Left forelimb (tissue), 1 donor: ENCODE data around the gene TRIM29.
A peak's percentile ranks its signal among the peaks of the same experiment; 100 is the strongest.
"Not testable (repeated sequence)": the region's sequence is repeated elsewhere in the genome, so short reads cannot be mapped to it uniquely, and the experiment has no call there.

Source experiments
- DNase-seq: peaks from one replicate; pipeline ENCODE4 v3.0.0-alpha.2; 2018; ENCODE audit warnings: low spot score

The TRIM29 gene

DNA sequence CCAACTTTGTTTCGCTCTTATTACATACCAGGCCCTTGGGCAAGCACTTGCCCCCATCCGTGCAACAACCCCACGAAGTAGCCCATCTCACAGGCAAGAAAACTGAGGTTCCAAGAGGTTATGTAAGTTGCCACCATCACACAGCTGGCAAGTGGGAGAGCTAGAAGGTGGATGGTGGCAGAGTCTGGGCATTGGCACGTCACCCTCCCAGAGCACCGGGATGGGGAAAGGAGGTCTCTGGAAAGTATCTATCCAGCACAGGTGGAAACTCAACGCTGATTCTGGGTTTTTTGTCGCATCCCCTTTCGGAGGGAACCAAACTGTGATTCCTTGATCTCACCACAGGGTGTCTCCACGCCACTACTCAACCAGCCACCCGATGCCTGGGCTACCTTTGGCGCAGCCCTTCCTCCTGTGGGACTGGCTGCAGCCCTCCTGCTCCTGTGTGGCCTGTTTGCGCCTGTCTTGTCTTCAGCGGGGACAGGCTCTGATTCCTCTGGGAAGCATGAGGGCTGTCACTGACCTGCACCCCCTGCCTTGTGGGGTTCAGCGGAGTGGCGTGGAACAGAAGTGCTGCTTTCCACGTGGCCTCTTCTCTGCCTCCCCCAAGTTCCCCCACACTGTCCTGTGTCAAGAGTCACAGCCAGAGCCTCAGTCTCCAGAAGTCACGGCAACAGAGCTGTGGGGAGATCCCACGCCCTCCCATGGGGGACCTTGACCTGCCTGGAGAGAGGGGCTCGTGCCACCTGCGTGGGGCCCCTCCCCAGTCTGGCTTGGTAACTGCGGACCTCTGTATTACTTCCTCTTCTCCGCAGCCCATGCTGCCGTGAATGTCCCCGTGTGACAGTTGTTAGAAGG is 34.4 kb upstream of the TRIM29 start:
- DNase-seq: peak; percentile 85

DNA sequence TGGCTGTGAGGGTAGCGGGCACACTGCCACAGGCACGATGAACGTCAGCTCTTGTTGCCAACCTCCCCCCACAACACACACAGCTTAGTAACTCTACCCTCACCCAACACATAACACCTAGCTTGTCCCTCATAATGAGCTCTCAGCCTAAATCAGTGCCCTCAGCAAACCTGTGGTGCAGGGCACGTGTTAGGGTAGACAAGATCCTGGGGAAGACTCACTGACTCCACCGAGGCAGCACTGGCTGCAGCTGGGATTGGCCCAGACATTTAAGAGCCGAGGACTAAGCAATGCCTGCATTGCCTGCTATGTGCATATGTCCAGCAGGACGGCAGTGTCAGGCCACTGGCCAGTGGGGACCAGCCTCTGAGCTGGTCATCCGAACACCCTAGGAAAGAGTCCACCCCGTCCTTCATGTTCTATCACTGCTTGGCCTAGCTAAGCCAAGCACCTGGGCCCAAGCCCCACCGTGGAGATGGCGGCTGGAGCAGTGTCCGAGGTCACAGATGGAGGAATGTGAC is 32.9 kb upstream of the TRIM29 start:
- DNase-seq: no peak

DNA sequence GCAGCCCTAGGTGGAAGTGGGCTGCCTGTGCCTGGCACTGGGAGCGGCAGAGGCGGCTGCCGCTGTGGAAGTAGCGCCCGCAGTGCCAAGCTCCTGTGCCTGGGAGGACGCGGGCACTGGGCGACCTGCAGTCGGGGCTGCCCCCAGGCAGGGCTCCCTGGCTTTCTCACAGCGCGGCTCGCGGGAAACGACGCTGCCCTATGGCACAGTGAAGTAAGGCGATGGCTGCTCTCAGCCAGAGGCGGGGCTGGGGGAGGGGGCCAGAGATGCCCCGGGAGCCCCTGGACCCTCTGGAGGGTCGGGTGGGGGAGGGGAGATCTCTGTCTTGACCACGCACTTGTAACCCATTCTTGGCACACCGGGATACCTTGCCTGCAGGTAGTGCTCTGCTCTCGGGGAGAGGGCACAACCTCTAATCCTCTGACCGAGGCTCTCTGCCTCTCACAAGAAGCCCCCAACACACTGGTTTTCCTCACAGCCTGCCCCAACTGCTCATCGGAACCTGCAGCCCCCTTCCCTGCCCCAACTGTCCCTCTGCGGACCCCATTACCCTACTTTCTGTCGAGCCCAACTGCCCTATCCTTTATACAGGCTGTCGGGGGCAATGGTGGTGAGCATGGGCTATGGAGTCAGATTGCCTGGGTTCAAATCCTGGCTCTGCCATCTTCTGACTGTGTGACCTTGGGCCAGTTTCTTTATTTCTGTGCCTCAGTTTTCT is 32.2 kb upstream of the TRIM29 start:
- no peak for DNase-seq

DNA sequence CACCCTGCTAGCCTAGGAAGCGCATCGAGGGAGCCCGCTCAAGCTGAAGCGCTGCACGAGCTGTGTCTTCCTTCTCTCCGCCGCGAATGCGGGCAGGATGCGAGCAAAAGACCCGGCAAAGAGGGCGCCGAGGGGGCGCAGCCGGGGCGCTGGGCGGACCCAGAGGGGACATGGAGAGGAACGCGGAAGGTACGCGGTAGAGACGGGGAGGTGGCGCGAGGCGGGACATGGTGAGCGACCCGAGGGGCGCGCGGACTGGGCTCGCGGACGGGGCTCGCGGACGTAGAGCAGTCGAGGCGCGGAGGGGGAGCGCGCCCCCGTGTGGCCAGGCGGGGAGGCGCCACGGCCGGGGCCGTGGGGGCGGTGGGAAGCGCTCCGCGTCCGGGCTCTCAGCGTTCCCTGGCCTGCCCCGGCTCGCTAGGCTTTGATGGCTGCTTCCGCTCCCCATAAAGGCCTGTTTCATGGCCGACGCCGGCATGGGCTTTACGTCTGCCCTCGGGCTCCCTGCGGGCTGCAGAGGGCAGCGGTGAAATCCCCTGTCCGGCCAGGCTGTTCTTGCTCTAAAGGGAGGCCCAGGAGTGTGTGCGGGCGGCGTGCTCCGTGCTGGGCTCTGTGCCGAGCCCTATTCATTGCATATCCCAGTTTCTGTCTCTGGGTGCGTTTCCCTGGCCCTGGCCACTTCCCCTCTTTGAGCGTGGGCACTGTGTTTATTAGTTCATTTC is 31.2 kb upstream of the TRIM29 start:
- peak; percentile 89 for DNase-seq

DNA sequence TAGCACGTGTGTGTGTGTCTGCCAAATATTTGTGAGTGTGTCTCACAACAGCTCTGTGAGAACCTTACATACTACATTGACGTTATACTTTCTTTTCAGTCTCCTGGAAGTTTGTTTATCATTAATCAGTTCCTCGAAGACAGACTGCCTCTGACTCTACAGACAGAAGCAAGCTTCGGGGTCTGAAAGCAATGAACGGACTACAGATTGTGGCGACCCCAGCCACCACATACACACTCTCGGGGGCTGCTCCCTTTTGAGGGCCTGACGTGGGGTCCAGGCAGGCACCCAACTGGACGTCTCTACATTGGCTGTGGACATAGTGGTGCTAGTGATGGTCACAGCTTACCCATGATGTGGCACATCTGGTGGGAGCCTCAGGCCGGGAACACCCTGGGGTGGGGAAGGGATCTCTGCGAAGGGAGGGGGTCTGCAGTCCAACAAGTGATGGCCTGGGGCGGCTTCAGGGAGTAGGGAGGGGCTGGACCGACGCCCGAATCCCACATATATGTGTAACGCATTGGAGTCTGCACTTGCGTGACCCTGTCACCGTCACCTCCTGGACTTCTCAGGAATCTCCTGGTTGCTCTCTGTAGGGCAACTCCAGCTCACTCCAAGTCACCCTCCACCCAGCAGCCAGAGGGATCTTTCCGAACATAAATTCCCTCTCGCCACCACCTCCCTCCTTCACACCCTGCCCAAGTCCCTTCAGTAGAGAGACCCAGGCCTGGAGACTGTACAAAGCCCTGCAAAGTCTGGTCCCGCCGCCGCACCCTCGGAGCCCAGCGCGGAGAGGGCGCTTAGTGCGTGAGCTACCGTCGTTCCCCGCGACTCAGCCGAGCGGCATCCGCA is 30.4 kb upstream of the TRIM29 start:
- DNase-seq: peak; percentile 52

DNA sequence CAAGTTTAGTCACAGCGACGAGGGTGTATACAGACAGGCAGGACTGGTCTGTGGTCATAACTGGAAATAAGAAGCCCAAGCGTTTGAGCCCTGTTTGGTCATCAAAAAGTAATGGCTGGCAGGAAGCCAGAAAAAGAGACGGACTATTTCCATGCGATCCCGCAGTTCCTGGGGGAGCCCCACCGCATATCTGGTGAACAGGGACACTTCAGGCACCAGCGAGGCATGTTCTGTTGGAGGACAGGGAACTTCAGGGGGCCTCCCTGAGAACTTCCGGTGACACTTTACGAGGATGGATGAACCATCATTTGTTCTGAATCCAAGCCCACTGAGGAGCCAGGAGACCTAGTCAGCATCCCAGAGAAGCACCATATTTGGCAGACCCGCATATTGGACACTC is 29.7 kb upstream of the TRIM29 start:
- no peak for DNase-seq

DNA sequence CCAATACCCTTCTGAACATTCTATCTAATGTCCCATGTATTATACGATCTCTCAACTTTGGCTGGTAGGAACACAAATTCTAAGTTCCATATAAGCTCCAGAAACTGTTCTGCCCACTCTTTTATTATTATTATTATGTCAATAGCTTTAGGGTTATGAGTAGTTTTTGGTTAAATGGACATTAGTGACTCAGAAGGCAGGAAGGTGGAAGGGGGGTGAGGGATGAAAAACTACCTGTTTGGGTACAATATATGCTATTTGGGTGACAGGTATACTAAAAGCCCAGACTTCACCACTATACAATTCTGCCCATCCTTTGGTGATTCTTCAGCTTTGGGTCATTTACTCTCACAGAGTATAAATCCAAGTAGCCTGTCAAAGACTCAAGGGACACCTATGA is 22.5 kb upstream of the TRIM29 start:
- no peak for DNase-seq

DNA sequence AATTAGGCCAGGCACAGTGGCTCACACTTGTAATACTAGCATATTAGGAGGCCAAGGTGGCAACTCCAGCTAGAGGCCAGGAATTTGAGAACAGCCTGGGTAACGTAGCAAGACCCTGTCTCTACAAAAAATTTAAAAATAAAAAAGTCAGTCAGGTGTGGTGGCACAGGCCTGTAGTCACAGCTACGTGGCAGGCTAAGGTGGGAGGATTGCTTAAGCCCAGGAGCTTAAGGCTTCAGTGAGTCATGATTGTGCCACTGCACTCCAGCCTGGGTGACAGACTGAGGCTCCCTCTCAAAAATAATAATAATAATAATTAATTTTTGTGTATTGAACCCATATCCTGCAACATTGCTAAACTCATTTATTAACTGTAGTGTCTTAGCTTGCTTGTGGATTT is 15.3 kb upstream of the TRIM29 start:
- DNase-seq: no peak

DNA sequence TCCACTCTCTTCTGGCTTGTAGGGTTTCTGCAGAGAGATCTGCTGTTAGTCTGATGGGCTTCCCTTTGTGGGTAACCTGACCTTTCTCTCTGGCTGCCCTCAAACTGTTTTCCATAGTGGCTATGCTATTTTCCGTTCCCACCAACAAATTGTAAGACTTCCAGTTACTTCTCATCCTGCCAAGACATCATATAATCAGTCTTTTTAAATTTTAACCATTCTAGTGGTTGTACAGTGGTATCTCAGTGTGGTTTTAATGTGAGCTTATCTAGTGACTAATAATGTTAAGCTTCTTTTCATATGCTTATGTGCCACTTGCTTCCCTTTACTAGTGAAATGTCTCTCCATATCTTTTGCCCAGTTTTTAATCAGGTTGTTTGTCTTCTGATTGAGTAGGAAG is 13.6 kb upstream of the TRIM29 start:
- no peak for DNase-seq

DNA sequence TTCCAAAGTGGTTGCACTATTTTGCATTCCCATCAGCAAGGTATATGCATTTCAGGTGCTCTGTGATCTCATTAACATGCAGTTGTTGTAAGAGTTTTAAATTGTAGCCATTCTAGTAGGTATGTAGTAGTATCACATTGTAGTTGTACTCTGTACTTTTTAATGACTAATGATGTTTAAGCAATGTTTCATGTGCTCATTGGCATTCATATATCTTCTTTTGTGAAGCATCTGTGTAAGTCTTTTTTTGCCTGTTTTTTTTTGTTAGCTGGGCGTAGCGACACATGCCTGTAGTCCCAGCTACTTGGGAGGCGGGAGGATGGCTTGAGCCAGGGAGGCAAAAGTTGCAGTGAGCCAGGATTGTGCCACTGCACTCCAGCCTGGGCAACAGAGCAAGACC is 11.3 kb upstream of the TRIM29 start:
- no peak for DNase-seq

DNA sequence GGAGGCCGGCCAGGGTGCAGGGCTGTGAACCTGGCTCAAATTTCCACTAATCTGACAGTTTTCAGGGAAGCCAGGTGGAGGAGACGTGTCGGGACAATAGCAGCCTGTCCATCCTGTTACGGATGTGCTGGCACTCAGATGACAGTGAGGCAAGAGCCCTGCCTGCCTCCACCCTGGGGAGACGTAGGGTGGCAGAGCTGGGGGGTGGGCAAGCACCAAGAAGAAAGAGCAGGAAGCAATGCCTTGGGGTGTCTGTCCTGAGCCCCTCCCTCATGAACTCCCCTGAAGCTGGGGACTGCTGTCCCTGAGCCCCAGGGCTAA is 10.0 kb upstream of the TRIM29 start:
- no peak for DNase-seq

DNA sequence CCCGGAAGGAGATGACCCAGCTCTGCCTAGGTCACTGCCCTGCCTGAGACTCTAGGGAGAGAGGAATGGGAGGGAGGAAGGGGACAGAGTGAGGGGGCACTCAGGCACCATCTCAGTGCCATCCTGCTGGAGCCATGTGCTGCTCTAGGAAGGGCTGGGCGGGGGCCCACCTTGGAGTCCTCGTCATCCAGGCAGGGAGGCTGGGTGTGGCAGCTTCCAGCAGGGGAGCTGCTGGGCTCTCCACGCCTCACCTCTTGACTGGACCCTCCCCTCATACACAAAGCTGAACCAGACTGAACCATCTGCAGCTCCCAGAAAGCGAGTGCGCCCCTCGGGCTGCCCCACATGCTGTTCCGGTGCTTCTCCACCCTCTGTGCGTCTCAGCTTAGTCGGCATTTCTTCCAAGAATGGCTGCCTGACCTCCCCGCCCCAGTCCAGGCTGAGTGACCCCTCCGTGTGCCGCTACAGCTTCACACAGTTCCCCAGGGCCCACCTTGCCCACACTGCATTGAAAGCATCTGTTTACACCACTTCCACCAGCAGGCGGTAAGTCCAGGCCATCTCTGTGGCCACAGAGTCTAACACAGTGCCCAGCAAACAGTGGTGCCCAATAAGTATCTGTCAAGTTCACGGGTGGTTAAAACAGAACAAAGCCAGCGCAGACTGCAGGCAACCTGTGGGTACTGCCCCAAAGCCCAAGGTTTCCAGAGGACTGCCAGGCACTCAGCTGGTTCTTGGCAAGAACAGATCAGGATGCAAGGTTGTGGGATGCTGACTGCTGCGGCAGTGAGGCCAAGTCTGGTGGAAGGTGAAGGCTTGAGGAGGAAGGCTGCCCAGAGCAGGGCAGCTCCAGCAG is 9.4 kb upstream of the TRIM29 start:
- DNase-seq: peak; percentile 45

DNA sequence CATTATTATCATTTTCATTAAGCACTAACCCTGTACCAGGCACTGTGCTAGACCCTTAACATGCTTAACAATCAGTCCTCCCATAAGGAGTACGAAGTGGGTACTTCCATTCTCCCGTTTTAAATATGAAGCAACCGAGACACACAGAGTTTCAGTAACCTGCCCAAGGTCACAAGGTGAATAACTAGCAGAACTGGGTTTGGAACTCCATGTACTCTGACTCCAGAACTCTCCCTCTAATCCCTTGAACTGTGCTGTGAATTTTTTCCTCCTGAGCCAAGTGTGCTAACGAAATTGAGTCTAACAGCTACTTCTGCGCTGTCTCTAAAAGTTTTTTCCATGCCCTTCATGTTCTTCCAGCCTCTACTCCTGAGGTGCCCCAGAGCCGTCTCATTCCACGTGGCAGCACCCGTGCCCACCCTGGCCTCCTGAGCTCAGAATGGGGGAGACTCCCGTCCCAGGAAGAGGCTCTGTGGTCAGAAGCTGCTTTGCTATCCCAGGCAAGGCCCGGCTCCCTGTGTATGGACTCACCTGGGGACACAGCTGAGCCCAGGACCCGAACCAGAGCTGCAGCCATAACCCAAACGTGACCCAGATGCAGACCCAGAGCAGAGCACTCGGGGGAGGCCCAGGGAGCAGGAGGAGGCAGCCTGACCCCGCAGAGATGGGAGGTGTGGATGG is 8.6 kb upstream of the TRIM29 start:
- DNase-seq: peak; percentile 59

DNA sequence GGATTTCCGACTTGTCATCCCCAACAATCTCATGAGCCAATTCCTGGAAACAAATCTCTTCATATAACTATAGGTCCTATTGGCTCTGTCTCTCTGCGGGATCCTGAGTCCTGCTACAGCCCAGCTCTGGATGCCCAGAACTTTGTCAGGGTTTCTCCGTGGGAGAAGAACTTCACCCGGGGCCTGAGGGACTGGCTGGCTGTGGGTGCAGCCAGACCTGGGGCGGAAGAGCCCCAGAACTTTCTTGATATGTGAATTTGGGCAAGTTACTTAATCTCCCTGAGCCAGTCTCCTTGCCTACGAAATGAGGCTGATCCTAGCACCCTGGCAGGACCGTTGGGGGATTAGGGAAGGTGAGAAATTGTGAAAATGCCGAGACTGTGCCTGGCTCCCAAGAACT is 6.6 kb upstream of the TRIM29 start:
- DNase-seq: peak; percentile 53

DNA sequence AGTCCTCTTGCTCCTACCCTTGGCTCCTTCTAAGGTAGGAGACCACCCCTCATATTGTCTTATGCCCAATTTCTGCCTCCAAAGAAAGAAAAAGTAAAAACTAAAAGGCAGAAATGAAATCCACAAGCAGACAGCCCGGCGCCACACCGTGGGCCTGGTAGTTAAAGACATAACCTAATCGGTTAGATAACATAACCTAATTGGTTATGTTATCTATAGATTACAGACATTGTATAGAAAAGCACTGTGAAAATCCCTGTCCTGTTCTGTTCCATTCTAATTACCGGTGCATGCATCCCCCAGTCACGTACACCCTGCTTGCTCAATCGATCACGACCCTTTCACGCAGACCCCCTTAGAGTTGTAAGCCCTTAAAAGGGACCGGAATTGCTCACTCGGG is 5.6 kb upstream of the TRIM29 start:
- DNase-seq: not testable (repeated sequence)

DNA sequence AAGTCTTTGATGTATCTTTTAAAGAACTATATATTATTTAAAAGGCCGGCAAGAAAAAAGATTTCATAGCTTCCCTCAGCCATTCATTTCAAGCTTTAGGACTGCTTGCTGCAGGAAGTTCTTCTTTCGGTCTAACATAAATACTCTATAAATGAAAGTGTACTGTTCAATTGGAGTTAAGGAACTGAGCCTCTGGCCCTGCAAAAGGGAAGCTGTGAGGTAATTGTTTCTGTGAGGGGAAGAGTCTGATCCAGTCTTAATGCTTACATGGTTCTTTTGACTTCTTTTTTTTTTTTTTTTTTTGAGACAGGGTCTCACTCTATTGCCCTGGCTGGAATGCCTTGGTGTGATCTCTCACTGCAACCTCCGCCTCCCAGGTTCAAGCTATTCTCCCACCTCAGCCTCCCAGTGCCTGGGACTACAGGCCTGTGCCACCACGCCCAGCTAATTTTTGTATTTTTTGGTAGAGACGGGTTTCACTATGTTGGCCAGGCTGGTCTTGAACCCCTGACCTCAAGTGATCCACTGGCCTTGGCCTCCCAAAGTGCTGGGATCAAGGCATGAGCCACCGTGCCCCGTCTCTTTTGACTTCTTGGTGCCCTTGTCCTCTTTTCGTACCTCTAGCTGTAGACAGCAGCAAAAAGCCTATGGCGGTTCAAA is 4.7 kb upstream of the TRIM29 start:
- DNase-seq: no peak

DNA sequence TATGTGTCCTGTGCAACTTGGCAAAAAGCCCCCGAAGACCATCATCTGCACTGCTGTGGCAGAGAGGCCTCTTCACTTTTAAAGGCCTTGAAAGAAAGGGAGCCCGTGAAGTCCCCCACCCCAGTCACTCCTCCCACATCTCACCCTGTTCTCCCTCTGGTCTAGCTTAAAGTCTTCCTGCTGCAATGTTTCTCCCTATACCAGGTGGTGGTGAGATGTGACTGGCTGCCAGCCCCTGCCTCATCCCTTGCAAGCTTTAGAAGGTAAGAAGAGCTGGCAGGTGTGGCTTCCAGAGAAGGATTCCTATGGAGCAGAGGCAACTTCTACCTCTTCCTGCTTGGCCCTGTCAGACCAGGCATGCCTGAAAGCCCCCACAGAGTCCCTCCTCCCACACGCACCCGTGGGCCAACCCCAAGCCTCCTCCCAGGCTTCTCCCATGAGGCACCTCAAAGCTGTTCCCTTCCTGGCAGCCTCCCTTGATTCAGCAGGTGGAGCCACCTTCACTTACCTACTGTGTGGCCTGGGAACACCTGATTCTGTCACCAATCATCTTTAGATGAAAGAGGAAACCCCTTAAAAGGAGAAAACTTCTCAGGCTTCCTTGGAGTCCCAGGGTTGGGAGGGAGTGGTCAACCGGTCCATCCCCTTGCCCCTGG is 4.0 kb upstream of the TRIM29 start:
- no peak for DNase-seq

DNA sequence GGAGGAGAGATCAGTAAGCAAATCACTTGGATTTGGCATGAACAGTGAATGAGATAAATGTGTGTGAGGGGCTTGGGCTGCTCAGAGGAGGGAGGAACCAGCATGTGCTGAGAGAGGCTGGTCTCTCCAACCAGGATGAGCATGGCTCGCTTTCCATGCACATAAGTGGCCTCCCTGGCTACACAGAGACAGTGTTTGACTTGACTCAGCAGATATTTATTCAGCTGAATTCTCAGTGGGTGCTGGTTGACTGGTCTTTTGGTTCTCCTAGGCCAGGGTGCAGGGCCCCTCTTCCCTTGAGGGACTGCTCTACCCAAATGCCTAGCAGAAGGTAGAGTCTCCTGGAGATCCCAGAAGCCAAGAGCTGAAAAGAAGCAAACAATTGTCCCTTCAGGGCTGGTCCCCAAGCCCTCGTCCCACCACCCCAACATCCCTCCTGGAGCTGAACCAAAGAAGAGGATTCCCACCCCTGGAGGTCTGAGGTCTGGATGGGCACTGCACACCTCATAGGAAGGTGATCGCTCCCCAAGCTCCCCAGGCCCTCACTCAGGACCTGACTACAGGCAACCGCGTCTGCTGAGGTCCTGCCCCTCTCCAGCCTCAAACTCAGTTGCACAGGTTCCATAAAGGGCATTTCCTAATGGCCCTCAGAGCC is 3.3 kb upstream of the TRIM29 start:
- peak; percentile 25 for DNase-seq
